ENCODE data around the gene CDKN2D.

Gene CDKN2D

GRCh38 chr19:10521461-10522171 is 47.2 kb downstream of the CDKN2D start:
- DNase-seq (ENCODE audit: low read depth in 1 of 2, low spot score in 1 of 2) = no peak

- no peak for DNase-seq (ENCODE audit: low read depth in 1 of 2, low spot score in 1 of 2)
Measured at GRCh38 chr19:10520652-10521318, 48.0 kb downstream of the CDKN2D start.

GRCh38 chr19:10519421-10519820 is 49.4 kb downstream of the CDKN2D start:
- DNase-seq (ENCODE audit: low read depth in 1 of 2, low spot score in 1 of 2) = no peak

GRCh38 chr19:10518444-10519361 is 50.1 kb downstream of the CDKN2D start:
- no peak for DNase-seq (ENCODE audit: low read depth in 1 of 2, low spot score in 1 of 2)

- no peak for DNase-seq (ENCODE audit: low read depth in 1 of 2, low spot score in 1 of 2)
Measured at GRCh38 chr19:10517760-10518443, 50.9 kb downstream of the CDKN2D start.

- DNase-seq (ENCODE audit: low read depth in 1 of 2, low spot score in 1 of 2) = no peak
Measured at GRCh38 chr19:10517361-10517759, 51.4 kb downstream of the CDKN2D start, which contains the start of gene S1PR5. Gene S1PR5 (minus strand): TSS chr19:10517447. CDS start chr19:10515011, 2,436 bp downstream.

GRCh38 chr19:10516671-10517286 is 52.0 kb downstream of the CDKN2D start:
- DNase-seq (ENCODE audit: low read depth in 1 of 2, low spot score in 1 of 2) = no peak
